GM21786 (cell line): Measurements from ENCODE around the gene TMEM145.
"Not testable (repeated sequence)": the region's sequence is repeated elsewhere in the genome, so short reads cannot be mapped to it uniquely, and the experiment has no call there.

Experiments used
- ATAC-seq: cut with Tn5 transposase; IDR thresholded peaks from one replicate; pipeline ENCODE4 v1.9.1; 2021; ENCODE audit not compliant: unreplicated experiment

TMEM145 gene

DNA sequence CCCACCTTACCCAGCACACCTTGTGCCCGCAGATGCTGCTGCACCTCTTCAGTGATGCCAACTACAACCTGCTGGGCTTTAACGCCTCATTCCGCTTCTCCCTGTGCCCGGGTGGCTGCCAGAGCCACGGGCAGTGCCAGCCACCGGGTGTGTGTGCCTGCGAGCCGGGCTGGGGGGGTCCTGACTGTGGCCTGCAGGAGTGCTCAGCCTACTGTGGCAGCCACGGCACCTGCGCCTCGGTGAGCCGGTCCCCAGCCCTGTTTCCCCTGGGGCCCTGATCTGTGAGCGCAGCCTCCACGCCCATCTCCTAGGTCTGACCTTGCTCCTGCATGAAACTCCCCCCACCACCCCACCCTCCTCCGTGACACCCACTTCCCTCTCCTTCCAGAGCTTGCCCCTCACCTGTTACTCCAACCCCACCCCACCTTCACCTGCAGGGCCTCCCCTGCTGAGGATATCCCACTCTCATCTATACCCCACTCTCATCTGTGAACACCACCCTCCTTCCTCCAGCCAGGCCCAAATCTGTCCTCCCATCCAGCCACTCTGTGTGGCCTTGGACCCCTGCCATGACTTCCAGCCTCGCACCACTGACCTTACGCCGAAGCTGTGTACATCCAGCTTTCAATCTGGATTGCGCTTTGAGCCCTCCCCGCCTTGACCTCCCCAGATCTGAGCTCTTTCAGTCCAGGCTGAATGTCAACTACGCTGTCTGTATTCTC is 21.0 kb downstream of the TMEM145 start:
- ATAC-seq: no peak

DNA sequence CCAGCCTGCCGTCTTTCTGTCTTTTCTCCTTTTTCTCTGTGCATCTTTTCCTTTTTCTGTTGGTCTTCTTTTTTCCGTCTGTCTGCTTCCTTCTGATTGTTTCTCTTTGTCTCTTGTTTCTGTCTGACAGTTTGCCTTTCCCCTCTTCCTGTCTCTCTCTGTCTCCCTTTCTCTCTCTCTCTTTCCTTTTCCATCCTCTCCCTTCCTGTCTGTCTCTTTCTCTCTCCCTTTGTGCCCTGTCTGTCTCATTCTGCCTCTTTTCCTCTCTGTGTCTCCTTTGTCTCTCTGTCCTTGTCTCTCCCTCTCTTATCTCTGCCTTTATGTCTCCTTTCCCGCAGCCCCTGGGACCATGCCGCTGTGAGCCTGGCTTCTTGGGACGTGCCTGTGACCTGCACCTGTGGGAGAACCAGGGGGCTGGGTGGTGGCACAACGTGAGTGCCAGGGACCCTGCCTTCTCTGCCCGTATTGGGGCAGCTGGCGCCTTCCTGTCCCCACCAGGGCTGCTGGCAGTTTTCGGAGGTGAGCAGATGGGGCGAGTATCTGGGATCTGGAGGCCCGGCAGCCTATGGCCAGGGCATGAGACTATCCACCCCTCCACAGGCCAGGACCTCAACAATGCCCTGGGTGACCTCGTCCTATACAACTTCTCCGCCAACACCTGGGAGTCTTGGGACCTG is 21.7 kb downstream of the TMEM145 start:
- ATAC-seq: no peak

DNA sequence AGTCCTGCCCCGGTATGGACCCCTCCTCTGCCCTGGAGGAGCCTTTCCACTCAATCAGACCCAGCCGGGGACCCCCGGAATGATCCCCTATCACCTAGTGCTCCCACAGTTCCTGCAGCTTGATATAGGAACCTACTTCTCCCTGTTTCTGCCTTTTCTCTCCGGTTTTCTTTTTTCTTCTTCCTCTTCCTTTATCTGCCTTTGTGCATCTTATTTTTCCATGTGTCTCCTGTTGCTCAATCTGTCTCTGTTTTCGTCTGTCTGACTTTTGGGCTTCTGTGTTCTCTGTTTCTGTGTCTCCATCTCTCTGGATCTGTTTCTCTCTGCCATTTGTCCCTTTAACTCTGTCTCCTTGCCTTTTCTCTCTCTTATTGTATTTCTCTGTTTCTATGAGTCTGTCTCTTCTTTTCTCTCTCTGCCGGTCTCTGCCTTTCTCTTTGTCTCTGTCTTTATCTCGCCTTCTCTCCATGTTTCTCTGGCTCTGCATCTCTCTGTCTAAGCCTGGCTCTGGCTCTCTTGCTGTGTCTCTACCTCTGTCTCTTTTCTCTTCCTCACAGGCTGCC is 22.3 kb downstream of the TMEM145 start:
- no peak for ATAC-seq

DNA sequence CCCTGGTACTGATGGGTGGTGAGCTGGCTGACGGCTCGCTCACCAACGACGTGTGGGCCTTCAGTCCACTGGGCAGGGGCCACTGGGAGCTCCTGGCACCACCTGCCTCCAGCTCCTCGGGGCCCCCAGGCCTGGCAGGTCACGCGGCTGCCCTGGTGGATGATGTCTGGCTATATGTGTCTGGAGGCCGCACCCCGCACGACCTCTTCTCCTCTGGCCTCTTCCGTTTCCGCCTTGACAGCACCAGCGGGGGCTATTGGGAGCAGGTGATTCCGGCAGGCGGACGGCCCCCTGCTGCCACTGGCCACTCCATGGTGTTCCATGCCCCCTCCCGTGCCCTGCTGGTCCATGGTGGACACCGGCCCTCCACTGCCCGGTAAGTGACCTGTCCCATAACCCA is 22.9 kb downstream of the TMEM145 start:
- no peak for ATAC-seq

DNA sequence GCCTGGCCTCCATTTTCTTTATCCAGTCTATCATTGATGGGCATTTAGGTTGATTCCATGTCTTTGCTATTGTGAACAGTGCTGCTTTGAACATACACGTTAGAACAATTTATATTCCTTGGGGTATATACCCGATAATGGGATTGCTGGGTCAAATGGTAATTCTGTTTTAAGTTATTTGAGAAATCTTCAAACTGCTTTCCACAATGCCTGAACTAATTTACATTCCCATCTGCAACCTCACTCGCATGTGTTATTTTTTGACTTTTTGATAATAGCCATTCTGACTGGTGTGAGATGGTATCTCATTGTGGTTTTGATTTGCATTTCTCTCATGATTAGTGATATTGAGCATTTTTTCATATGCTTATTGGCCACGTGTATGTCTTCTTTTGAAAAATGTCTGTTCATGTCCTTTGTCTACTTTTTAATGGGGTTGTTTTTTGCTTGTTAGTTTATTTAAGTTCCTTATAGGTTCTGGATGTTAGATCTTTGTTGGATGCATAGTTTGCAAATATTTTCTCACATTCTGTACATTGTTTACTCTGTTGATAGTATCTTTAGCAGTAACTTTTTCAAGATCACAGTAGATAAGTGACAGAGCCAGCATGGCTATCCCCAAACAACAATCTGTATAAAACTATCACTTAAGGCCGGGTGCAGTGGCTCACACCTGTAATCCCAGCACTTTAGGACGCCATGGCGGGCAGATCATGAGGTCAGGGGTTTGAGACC is 26.2 kb downstream of the TMEM145 start:
- ATAC-seq: not testable (repeated sequence)

DNA sequence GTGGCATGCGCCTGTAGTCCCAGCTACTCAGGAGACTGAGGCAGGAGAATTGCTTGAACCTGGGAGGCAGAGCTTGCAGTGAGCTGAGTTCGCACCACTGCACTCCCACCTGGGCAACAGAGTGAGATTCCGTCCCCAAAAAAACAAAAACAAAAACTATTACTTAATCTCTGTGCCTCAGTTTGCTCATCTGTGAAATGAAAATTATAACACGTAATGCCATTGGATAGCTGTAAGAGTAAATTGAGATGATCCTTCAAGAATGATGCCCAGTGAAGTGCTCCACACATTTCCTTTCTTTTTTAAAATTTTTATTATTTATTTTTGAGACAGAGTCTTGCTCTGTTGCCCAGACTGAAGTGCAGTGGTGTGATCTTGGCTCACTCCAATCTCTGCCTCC is 26.8 kb downstream of the TMEM145 start:
- ATAC-seq: not testable (repeated sequence)

DNA sequence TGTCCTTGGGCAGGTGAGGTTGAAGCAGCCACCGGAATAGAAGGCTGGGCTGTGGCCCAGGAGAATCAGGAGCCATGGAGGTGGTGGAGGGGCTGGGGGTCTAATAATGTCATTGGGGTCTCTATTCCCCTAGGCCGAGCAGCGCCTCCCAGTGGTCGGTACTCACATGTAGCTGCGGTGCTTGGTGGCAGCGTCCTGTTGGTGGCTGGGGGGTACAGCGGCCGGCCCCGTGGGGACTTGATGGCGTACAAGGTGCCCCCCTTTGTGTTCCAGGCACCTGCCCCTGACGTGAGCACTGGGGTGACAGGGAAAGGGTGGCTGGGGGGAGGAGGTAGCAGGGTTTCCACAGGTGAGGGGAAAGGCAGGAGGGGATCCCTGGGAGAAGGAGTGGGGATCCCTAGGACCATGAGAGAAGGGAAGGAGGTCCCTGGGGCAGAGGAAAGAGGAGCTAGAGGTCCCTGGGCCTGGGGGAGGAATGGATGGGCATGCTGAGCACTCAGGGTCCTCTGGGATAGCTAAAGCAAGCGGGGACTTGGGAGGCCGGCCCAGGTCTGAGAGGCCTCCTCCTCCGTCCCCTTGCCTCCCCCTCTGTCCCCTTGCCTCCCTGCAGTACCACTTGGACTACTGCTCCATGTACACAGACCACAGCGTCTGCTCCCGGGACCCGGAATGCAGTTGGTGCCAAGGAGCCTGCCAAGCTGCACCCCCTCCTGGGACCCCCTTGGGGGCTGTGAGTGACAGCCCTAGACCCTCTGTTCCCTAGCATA is 30.4 kb downstream of the TMEM145 start:
- ATAC-seq: no peak

DNA sequence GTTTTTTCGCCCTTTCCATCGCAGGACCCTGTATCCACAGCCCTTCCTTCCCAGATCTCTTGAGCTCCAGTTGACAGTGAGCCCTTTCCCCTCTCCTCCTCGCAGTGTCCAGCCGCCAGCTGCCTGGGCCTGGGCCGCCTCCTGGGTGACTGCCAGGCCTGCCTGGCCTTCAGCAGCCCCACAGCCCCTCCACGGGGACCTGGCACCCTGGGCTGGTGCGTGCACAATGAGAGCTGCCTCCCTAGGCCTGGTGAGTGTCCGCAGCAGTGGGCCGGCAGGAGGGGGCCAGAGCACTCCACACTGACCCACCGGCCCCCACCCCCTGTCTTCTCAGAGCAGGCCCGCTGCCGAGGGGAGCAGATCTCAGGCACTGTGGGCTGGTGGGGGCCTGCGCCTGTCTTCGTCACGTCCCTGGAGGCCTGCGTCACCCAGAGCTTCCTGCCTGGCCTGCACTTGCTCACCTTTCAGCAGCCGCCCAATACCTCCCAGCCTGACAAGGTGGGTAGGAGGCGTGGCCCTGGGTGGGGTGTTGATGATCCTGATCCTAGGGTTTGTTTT is 31.3 kb downstream of the TMEM145 start:
- no peak for ATAC-seq

DNA sequence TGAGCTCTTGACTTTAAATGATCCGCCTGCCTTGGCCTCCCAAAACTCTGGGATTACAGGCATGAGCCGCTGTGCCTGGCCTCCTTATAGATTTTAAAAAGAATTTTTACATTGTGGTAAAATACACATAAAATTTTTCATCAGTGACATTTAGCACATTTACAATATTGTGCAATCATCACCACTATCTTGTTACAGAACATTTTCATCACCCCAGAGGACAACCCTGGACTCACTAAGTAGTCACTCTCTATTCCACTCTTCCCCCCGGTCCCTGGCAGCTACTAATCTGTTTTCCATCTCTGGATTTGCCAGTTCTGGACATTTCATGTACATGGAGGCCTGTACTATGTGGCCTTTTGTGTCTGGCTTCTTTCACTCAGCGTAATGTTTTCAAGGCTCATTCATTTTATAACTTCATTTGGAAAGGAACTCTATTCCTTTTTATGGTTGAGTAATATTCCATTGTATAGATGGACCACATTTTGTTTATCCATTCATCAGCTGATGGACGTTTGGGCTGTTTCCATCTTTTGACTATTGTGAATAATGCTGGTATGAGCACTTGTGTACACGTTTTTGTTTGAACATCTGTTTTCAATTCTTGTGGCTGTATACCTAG is 32.2 kb downstream of the TMEM145 start:
- ATAC-seq: no peak

DNA sequence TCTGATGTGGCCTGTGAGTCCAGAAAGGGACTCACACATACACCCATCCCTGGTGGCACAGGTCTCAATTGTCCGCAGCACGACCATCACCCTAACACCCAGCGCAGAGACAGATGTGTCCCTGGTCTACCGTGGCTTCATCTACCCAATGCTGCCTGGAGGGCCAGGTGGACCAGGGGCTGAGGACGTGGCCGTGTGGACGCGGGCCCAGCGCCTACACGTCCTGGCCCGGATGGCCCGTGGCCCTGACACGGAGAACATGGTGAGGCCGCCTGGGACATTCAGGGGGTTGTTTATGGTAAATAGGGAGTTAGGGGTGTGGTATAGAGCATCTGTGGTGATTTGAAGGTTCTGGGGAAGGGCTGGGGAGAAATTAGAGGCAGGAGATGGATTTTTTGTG is 35.1 kb downstream of the TMEM145 start:
- no peak for ATAC-seq

DNA sequence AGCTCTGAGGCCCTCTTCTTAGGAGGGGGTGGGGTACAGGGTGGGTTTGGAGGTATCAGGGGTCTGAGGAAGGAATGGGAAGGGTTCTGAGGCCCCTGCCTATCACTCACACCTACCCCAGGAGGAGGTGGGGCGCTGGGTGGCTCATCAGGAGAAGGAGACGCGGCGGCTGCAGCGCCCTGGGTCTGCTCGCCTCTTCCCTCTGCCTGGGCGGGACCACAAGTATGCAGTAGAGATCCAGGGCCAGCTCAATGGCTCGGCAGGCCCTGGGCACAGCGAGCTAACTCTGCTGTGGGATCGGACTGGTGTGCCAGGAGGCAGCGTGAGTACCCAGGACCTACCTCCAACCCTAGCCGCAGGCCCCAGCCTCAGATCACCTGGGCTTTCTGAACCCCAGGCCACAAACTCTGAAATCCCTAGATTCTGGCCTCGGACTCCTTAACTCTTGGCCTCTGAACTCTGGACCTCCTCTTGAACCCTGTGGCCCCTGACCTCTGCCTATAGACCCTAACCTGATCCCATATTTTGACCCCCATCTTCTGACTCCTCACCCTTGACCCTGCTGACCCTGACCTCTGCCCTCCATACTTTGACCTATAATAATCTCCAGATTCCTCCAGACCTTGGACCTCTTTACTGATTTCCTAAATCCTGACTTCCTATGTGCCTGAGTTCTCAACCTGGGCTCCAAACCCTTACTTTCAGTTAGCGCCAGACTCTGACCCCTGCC is 36.4 kb downstream of the TMEM145 start:
- ATAC-seq: no peak

DNA sequence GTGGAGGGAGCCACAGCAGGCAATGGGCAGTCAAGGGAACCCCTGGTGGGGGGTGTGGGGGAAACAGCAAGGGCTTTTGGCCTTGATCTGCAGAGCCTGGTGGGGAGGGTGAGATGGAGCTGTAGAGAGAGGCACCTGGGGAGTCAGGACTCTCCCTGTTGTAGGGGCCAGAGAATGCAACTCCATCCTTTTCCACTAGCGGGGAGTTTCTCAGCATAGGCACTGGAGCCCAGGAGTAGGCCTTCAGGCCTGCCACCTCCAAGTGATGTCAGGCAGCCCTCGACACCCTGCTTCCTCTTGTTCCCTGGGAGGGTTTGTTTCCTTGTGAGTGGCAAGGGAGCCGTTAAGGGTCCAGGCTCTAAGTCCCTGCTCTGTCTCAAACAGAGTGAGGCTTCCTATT is 37.3 kb downstream of the TMEM145 start:
- no peak for ATAC-seq

DNA sequence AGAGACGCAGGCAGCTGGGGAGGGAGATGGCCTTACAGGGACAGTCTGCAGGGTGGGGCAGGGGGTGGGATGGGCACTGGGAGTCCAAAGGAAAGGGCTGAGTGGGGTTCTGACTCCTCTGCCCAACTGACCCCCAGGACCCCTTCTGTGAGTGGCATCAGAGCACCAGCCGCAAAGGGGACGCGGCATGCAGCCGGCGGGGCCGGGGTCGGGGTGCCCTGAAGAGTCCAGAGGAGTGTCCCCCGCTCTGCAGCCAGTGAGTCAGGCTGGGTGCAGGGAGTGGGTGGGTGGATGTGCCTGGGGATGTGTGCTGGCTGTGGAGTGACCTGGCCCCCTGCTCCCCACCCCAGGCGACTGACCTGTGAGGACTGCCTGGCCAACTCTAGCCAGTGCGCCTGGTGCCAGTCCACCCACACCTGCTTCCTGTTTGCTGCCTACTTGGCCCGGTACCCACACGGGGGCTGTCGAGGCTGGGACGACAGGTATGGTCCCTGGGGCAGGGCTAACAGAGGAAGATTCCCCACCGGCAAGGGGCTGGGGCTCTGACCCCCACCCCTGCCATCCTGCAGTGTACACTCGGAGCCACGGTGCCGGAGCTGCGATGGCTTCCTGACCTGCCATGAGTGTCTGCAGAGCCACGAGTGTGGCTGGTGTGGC is 38.1 kb downstream of the TMEM145 start:
- ATAC-seq: no peak

DNA sequence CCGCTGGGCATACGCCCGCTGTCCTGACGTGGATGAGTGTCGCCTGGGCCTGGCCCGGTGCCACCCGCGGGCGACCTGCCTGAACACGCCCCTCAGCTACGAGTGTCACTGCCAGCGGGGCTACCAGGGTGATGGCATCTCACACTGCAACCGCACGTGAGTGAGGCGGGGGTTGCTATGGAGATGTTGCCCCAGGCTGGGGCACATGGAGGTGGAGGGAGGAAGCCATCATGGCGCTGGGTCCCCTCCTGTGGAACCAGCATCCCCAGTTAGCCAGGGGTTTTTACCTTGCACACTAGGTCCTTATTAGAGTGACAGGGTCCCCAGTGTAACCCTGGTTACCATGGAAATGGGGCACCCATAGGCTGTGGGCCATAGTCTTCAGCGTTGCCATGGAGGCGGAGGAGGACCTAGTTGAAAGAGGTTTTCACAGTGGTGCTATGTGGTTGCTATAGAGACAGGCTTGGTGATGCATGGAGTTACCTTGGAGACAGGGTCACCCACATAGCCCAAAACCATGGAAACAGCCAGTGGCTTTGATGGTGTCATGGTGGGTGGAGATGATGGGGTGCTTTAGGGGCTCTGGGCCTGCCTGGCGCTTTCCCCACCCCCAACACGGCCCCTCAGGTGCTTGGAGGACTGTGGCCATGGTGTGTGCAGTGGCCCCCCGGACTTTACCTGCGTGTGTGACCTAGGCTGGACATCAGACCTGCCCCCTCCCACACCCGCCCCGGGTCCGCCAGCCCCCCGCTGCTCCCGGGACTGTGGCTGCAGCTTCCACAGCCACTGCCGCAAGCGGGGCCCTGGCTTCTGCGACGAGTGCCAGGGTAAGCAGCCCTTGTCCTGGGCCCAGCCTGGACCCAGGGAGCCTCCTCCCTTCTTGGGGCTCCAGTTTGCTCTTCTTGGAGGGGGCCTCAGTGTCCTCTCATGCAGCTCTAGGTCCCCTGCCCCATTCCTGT is 39.5 kb downstream of the TMEM145 start:
- no peak for ATAC-seq

DNA sequence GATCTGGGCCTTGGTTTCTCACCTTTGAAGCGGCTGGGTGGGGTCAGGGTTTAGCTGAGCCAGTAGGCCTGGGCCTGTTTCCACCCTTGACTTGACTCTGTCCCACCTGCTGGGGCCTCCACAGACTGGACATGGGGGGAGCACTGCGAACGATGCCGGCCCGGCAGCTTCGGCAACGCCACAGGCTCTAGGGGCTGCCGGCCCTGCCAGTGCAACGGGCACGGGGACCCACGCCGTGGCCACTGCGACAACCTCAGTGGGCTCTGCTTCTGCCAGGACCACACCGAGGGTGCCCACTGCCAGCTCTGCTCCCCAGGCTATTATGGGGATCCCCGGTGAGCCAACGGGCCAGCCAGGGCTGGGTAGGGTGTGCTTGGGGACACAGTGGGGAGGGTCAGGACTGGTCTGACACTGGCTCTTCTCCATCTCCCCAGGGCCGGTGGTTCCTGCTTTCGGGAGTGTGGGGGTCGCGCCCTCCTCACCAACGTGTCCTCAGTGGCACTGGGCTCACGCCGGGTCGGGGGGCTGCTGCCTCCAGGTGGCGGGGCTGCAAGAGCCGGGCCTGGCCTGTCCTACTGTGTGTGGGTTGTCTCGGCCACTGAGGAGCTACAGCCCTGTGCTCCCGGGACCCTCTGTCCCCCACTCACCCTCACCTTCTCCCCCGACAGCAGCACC is 40.4 kb downstream of the TMEM145 start:
- no peak for ATAC-seq

DNA sequence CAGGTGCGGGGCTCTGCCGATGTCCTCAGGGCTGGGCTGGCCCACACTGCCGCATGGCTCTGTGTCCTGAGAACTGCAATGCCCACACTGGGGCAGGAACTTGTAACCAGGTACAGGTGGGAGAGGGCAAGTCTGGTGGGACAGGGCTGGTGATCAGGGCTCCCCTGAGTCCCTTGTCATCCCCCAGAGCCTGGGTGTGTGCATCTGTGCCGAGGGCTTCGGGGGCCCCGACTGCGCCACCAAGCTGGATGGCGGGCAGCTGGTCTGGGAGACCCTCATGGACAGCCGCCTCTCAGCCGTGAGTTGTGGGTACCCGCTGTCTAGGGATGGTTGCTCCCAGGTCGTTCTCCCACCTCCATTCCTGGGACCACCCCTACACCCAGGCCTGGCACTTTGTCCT is 42.8 kb downstream of the TMEM145 start:
- no peak for ATAC-seq

DNA sequence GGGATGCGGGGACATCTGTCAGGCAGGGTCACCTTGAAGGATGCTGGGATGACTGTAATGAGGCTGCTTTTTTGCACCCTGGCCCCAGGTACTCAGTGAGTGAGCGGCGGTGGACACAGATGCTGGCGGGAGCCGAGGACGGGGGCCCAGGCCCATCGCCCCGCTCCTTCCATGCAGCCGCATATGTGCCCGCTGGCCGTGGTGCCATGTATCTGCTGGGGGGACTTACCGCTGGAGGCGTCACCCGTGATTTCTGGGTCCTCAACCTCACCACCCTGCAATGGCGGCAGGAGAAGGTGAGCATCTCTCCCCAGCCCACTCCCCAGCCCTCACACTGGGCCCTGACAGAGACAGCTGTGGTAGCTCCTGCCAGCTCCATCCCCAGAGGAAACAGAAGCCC is 43.6 kb downstream of the TMEM145 start:
- ATAC-seq: no peak
